ENCODE results near the gene KANK4. TPM values are rescaled to one million over a fixed set of nuclear protein-coding genes. Genes with fewer than 3 reads are reported as not detected.
"Not testable (repeated sequence)": the region's sequence is repeated elsewhere in the genome, so short reads cannot be mapped to it uniquely, and the experiment has no call there.

KANK4 gene
- total RNA-seq, 1 donor from 2014 or later = not detected

- Mint-ChIP-seq H3K4me3 (no peak overlapping the region), H3K4me1 (no peaks in the 10 kb centered on the region), H3K27me3 (peaks cover 3% of the 10 kb centered on the region), H3K27ac (no peak overlapping the region), H3K9me3 (no peaks in the 10 kb centered on the region), H3K36me3 (ENCODE audit: low read depth) (no peaks in the 10 kb centered on the region)
- ATAC-seq (ENCODE audit: low read depth) (no peak), DNase-seq (no peak)
- intact Hi-C loops (cut with micrococcal nuclease) = no loop called here
- no peak for TF ChIP-seq CTCF (IDR thresholded peaks at IDR 0.05)
- CTCF ChIA-PET = no interaction called here
- POLR2A ChIA-PET = no interaction called here
Observed at GRCh38 chr1:62227496-62227895, 91.7 kb downstream of the KANK4 start.

GRCh38 chr1:62224182-62224581, 95.1 kb downstream of the KANK4 start:
- no peak for DNase-seq
- TF ChIP-seq CTCF (IDR thresholded peaks at IDR 0.05) = no peak
- H3K4me3 Mint-ChIP-seq = no peak overlapping the region
- H3K27me3 Mint-ChIP-seq = no peaks in the 10 kb centered on the region
- H3K9me3 Mint-ChIP-seq = no peaks in the 10 kb centered on the region
- ATAC-seq (ENCODE audit: low read depth) = no peak
- no peak overlapping the region for H3K27ac Mint-ChIP-seq
- intact Hi-C loops (cut with micrococcal nuclease) = no loop called here
- no peaks in the 10 kb centered on the region for H3K36me3 Mint-ChIP-seq (ENCODE audit: low read depth)
- ChIA-PET CTCF (no interaction called here), POLR2A (no interaction called here)
- H3K4me1 Mint-ChIP-seq = no peaks in the 10 kb centered on the region

- Mint-ChIP-seq H3K27ac (no peak overlapping the region), H3K4me1 (no peaks in the 10 kb centered on the region), H3K4me3 (no peak overlapping the region), H3K36me3 (ENCODE audit: low read depth) (no peaks in the 10 kb centered on the region), H3K27me3 (no peaks in the 10 kb centered on the region), H3K9me3 (no peaks in the 10 kb centered on the region)
- no peak for DNase-seq
- ChIA-PET CTCF (no interaction called here), POLR2A (no interaction called here)
- TF ChIP-seq CTCF (IDR thresholded peaks at IDR 0.05) = no peak
- intact Hi-C loops (cut with micrococcal nuclease) = no loop called here
- ATAC-seq (ENCODE audit: low read depth) = no peak
Observed at GRCh38 chr1:62222321-62222720, 96.9 kb downstream of the KANK4 start.

- no peaks in the 10 kb centered on the region for H3K27me3 Mint-ChIP-seq
- intact Hi-C loops (cut with micrococcal nuclease) = no loop called here
- no peak overlapping the region for H3K4me3 Mint-ChIP-seq
- H3K4me1 Mint-ChIP-seq = no peaks in the 10 kb centered on the region
- H3K36me3 Mint-ChIP-seq (ENCODE audit: low read depth) = no peaks in the 10 kb centered on the region
- DNase-seq (no peak), ATAC-seq (ENCODE audit: low read depth) (no peak)
- ChIA-PET CTCF (no interaction called here), POLR2A (no interaction called here)
- no peak overlapping the region for H3K27ac Mint-ChIP-seq
- no peak for TF ChIP-seq CTCF (IDR thresholded peaks at IDR 0.05)
- no peaks in the 10 kb centered on the region for H3K9me3 Mint-ChIP-seq
Observed at GRCh38 chr1:62221171-62221570, 98.1 kb downstream of the KANK4 start.

GRCh38 chr1:62220456-62220855, 98.8 kb downstream of the KANK4 start:
- POLR2A ChIA-PET; intact Hi-C loops (cut with micrococcal nuclease); DNase-seq; H3K27ac Mint-ChIP-seq; H3K9me3 Mint-ChIP-seq; CTCF ChIA-PET; H3K4me1 Mint-ChIP-seq; H3K4me3 Mint-ChIP-seq; H3K27me3 Mint-ChIP-seq; ATAC-seq (ENCODE audit: low read depth); H3K36me3 Mint-ChIP-seq (ENCODE audit: low read depth): not testable (repeated sequence)

GRCh38 chr1:62218604-62219003, 100.6 kb downstream of the KANK4 start:
- no peak for DNase-seq
- no peaks in the 10 kb centered on the region for H3K9me3 Mint-ChIP-seq
- POLR2A ChIA-PET = no interaction called here
- no peaks in the 10 kb centered on the region for H3K4me1 Mint-ChIP-seq
- no peak for ATAC-seq (ENCODE audit: low read depth)
- no peaks in the 10 kb centered on the region for H3K36me3 Mint-ChIP-seq (ENCODE audit: low read depth)
- CTCF ChIA-PET = no interaction called here
- no peaks in the 10 kb centered on the region for H3K27me3 Mint-ChIP-seq
- no peak for TF ChIP-seq CTCF (IDR thresholded peaks at IDR 0.05)
- no peak overlapping the region for H3K27ac Mint-ChIP-seq
- intact Hi-C loops (cut with micrococcal nuclease) = no loop called here
- no peak overlapping the region for H3K4me3 Mint-ChIP-seq
